HFFc6 (cell line): ENCODE results near the gene FLNB. TPM values are rescaled to one million over a fixed set of nuclear protein-coding genes. Genes with fewer than 3 reads are reported as not detected.

ENCODE experiments used
- DNase-seq: peaks from one replicate; pipeline ENCODE4 v3.0.0-alpha.2; 2018
- H3K27ac Mint-ChIP-seq: 2 replicates; pipeline ENCODE4 v1.8.0; 2020; ENCODE audit warnings: mild to moderate bottlenecking, mixed read lengths
- H3K27me3 Mint-ChIP-seq: 2 replicates; pipeline ENCODE4 v1.8.0; 2021; ENCODE audit warnings: mild to moderate bottlenecking, moderate library complexity, mixed read lengths; ENCODE audit not compliant: insufficient read depth
- H3K36me3 Mint-ChIP-seq: 2 replicates; pipeline ENCODE4 v1.8.0; 2021; ENCODE audit warnings: low read depth, mixed read lengths
- H3K4me1 Mint-ChIP-seq: 2 replicates; pipeline ENCODE4 v1.8.0; 2020; ENCODE audit warnings: low read depth, mixed read lengths
- H3K4me3 Mint-ChIP-seq: 2 replicates; pipeline ENCODE4 v1.8.0; 2020; ENCODE audit warnings: mild to moderate bottlenecking, moderate library complexity, mixed read lengths
- H3K9me3 Mint-ChIP-seq: 2 replicates; pipeline ENCODE4 v1.8.0; 2020; ENCODE audit warnings: mild to moderate bottlenecking, mixed read lengths
- CTCF ChIP-seq: fragments of 200-600 bp; sonication (generic); IDR thresholded peaks from 2 replicates; pipeline ENCODE4 v1.5.0; 2021; ENCODE audit warnings: antibody characterized with exemption, mild to moderate bottlenecking
- total RNA-seq, 6 experiments: library from RNA; stranded (reverse); fragmentation: NEBNext Ultra II Directional; extraction: Animal tissue kit (Norgen Biotek cat#: 25700); gene quantifications; 2 replicates in 1 of 6; 3 replicates in 5 of 6; pipeline ENCODE4 v1.2.3, GENCODE V29; 2021

The FLNB gene
- total RNA-seq, 6 experiments from 2014 or later, result 93.8 to 117 (median 98.7) TPM

GRCh38 chr3:58066842-58067241 lies 58.6 kb downstream of the FLNB start:
- peaks cover 72% of the 10 kb centered on the region for H3K4me1 Mint-ChIP-seq
- peak overlapping the region; percentile 65 for H3K27ac Mint-ChIP-seq
- DNase-seq, result peak; percentile 45
- no peak for TF ChIP-seq CTCF
- peaks cover 4% of the 10 kb centered on the region; the same call in 1 of the 2 replicates for H3K27me3 Mint-ChIP-seq
- H3K9me3 Mint-ChIP-seq, result no peaks in the 10 kb centered on the region
- peaks cover 4% of the 10 kb centered on the region for H3K36me3 Mint-ChIP-seq
- H3K4me3 Mint-ChIP-seq, result peak overlapping the region; percentile 24

GRCh38 chr3:58068122-58068809 lies 60.0 kb downstream of the FLNB start:
- Mint-ChIP-seq H3K9me3 (no peaks in the 10 kb centered on the region), H3K4me1 (peaks cover 68% of the 10 kb centered on the region), H3K4me3 (no peak overlapping the region), H3K36me3 (peaks cover 8% of the 10 kb centered on the region), H3K27ac (peak overlapping the region; percentile 9; the same call in 1 of the 2 replicates), H3K27me3 (peaks cover 4% of the 10 kb centered on the region; the same call in 1 of the 2 replicates)
- no peak for TF ChIP-seq CTCF
- DNase-seq, result no peak

GRCh38 chr3:58071480-58071971 lies 63.3 kb downstream of the FLNB start:
- no peak for TF ChIP-seq CTCF
- H3K4me1 Mint-ChIP-seq, result peaks cover 61% of the 10 kb centered on the region
- peak overlapping the region; percentile 55 for H3K27ac Mint-ChIP-seq
- DNase-seq, result no peak
- peaks cover 23% of the 10 kb centered on the region for H3K36me3 Mint-ChIP-seq
- H3K9me3 Mint-ChIP-seq, result no peaks in the 10 kb centered on the region
- H3K27me3 Mint-ChIP-seq, result peaks cover 4% of the 10 kb centered on the region; the same call in 1 of the 2 replicates
- H3K4me3 Mint-ChIP-seq, result no peak overlapping the region

- peaks cover 4% of the 10 kb centered on the region; the same call in 1 of the 2 replicates for H3K27me3 Mint-ChIP-seq
- TF ChIP-seq CTCF, result no peak
- peaks cover 23% of the 10 kb centered on the region for H3K36me3 Mint-ChIP-seq
- H3K4me3 Mint-ChIP-seq, result no peak overlapping the region
- no peaks in the 10 kb centered on the region for H3K9me3 Mint-ChIP-seq
- peak overlapping the region; percentile 55; the same call in 1 of the 2 replicates for H3K27ac Mint-ChIP-seq
- peaks cover 54% of the 10 kb centered on the region for H3K4me1 Mint-ChIP-seq
- no peak for DNase-seq
Measured at GRCh38 chr3:58072052-58072762, 64.0 kb downstream of the FLNB start.

GRCh38 chr3:58072763-58073130 lies 64.5 kb downstream of the FLNB start:
- TF ChIP-seq CTCF, result no peak
- Mint-ChIP-seq H3K4me3 (no peak overlapping the region), H3K27me3 (peaks cover 4% of the 10 kb centered on the region; the same call in 1 of the 2 replicates), H3K27ac (no peak overlapping the region), H3K4me1 (peaks cover 49% of the 10 kb centered on the region), H3K36me3 (peaks cover 26% of the 10 kb centered on the region), H3K9me3 (no peaks in the 10 kb centered on the region)
- no peak for DNase-seq
